DMS79 (cell line): Measurements from ENCODE around the gene MYO9B.
"Not testable (repeated sequence)": the region's sequence is repeated elsewhere in the genome, so short reads cannot be mapped to it uniquely, and the experiment has no call there.

Experiments
- DNase-seq: peaks from one replicate; lab custom pipeline; 2025; lab: John Stamatoyannopoulos, UW

MYO9B gene

DNA sequence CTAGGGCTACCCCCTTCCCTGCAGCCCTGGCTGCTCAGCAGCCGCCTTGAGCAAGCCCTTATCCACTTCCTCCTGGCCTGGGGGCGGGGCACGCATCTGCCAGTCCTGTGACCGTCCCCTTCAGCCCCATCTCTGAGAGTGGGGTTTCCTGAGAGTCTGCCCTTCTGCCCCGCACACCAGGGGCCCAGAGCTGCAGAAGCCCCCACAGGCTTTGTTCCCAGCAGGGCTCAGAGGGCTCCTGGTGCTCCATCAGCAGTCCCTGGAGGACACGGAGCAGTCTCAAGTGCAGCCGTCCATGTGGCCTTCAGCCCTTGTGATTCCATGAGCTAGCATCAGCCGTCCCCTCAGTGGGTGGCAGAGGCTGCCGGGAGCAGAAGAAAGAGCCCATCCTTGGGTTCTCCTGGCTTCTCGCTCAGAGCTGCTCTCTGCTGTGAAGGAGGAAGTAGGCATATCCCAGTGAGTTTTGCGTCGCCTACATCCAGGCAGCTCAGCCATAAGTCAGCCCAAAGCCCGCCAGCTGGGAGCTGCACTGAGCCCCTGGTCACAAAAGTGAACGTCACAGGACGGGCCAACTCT lies 16.3 kb downstream of the MYO9B start:
- DNase-seq, result no peak

DNA sequence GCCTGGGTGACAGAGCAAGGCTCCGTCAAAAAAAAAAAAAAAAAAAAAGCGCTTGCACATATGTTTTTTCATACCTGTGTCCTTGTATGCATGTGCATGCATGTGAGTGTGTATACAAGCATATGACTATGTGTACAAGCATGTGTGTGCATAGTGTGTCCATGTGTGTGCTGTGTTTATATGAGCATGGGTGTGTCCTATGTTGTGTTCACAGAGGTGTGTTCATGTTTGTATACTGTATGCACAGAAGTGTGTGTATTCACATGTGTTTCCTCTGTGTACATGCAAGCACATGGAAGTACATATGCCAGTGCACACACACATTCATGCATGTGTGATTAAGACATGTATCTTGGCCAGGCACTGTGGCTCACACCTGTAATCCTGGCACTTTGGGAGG lies 17.1 kb downstream of the MYO9B start:
- no peak for DNase-seq

DNA sequence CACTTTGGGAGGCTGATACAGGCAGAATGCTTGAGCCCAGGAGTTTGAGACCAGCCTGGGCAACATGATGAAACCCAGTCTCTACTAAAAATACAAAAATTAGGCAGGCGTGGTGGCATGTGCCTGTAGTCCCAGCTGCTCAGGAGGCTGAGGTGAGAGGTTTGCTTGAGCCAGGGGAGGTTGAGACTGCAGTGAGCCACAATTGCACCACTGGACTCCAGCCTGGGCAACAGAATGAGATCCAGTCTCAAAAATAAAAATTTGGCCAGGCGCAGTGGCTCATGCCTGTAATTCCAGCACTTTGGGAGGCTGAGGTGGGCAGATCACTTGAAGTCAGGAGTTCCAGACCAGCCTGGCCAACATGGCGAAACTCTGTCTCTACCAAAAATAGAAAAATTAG lies 19.1 kb downstream of the MYO9B start:
- not testable (repeated sequence) for DNase-seq

DNA sequence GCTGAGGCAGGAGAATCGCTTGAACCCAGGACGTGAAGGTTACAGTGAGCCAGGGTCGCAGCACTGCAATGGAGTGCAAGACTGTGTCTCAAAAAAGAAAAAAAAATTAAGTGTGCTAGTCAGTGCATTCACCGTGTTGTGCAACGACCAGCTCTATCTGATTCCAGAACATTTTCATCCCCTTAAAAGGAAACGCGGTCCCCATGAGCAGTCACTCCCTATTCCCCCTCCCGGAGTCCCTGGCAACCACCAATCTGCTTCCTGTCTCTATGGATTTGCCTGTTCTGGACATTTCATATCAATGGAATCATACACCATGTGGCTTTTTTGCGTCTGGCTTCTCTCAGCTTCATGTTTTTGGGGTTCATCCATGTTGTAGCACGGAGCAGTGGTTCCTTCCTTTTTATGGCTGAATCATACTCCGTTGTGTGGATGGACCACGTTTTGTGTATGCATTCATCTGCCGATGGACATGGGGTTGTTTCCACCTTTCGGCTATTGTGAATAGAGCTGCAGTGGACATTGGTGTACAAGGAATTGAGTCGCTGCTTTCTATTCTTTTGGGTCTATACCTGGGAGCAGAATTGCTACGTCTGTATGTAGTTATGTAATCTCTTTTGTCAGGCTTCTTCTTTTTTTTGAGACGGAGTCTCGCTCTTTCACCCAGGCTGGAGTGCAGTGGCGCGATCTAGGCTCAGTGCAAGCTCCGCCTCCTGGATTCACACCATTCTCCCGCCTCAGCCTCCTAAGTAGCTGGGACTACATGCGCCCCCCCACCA lies 19.8 kb downstream of the MYO9B start:
- no peak for DNase-seq

DNA sequence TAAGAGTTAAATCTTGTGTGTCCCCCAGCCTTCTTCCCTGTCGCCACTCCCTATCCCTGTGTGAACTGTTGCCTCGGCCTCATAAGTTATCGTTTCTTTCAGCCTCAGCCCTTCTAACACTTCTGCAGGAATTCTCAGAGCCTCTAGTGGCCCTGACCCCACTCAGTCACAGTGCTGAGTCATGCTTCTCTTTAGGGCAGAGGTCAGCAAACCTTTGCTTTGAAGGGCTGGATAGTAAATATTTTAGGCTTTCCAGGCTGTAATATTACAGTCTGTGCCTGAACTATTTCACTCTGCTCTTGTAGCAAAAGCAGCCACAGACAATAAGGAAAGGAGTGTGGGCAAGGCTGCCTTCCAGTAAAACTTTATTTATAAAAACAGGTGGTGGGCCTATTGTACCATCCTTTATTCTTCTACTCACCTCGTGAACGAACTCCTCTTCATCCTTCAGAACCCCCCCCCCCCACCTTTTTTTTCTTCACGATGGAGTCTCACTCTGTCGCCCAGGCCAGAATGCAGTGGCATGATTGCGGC lies 22.1 kb downstream of the MYO9B start:
- no peak for DNase-seq

DNA sequence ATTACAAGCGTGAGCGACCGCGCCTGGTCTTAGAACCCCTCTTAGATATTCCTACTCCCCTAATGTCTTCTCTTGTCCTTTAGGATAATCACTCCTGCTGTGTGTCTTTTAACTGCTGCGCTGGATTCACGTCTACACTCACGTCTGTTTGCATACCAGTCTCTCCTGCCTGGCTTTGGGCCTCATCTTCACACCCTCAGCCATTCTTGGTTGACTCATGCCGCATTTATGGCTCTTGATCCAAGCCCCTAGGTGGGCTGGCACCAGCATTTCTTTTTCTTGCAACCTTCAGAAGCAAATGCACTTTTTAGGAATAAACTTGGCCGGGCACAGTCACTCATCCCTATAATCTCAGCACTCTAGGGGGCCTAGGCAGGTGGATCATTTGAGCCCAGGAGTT lies 22.7 kb downstream of the MYO9B start:
- no peak for DNase-seq

DNA sequence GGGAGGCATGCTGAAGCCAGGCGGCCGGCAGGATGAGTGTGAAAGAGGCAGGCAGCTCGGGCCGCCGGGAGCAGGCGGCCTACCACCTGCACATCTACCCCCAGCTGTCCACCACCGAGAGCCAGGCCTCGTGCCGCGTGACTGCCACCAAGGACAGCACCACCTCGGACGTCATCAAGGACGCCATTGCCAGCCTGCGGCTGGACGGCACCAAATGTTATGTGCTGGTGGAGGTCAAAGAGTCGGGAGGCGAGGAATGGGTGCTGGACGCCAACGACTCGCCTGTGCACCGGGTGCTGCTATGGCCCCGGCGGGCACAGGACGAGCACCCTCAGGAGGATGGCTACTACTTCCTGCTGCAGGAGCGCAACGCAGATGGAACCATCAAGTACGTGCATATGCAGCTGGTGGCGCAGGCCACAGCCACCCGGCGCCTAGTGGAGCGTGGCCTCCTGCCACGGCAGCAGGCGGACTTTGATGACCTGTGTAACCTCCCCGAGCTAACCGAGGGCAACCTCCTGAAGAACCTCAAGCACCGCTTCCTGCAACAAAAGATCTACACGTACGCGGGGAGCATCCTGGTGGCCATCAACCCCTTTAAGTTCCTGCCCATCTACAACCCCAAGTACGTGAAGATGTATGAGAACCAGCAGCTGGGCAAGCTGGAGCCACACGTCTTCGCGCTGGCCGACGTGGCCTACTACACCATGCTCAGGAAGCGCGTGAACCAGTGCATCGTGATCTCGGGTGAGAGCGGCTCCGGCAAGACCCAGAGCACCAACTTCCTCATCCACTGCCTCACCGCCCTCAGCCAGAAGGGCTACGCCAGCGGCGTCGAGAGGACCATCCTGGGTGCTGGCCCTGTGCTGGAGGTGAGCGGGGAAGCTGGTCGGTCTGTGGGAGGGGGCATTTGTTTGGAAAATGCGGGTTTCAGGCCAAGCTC lies 26.4 kb downstream of the MYO9B start:
- no peak for DNase-seq

DNA sequence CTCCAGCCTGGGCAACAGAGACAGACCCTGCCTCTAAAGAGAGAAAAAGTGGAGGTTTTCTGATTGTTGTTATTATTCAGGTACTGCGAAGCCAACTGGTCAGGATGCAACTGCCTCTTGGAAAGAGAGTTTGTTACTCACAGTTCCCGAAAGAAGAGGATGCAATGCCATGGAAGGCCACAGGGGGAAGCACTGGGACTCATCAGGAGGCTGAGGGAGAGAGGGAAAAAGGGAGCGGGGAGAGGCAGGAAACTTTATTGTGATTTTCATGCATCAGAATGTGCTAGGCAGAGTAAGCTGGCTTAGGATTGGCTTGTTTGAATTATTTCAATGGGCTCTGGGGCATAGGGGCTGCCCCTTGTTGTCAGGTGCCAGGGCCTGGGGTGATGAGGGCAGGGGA lies 27.6 kb downstream of the MYO9B start:
- DNase-seq, result no peak

DNA sequence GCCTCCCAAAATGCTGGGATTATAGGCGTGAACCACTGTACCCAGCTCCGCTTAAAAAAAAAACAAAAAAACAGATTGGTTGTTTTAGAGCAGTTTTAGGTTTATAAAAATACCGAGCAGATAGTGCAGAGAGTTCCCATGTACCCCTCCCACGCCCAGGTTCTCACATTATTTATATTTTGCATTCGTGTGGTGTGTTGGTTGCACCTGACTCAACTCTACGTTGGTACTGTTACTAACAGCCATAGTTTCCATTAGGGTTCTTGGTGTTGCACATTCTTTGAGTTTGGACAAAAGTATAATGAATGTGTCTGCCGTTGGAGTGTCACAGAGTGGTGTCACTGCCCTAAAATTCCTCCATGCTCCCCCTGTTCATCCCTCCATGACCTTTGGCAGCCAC lies 29.1 kb downstream of the MYO9B start:
- no peak for DNase-seq

DNA sequence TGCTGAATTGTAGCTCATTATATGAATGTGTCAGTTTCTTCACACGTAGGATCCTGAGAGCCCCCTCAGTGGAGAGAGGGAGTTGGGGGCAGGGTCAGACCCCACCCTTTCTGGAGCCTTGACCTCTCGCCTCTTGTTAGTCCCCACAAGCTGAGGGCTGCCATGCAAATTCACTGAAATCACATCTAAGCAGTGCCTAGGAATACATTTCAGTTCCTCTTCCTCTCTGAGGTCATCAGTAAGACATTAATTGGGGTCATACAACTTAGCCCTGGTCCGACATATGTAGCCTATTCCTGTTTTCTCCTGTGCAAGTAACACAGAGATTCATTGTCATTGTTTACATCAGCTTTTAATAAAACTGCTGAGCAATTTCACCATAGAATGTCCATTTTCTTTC lies 30.0 kb downstream of the MYO9B start:
- no peak for DNase-seq

DNA sequence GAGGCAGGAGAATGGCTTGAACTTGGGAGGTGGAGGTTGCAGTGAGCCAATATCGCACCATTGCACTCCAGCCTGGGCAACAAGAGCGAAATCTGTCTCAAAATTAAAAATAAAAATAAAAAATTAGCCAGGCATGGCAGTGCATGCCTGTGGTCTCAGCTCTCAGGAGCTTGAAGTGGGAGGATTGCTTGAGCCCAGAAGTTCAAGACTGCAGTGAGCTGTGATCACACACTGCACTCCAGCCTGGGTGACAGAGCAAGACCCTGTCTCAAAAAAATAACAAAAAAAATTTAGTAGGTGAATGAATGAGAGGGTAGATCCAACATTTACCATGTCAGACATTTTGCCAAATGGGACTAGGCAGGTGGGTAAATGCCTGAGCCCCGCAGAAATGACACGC lies 31.4 kb downstream of the MYO9B start:
- DNase-seq, result not testable (repeated sequence)

DNA sequence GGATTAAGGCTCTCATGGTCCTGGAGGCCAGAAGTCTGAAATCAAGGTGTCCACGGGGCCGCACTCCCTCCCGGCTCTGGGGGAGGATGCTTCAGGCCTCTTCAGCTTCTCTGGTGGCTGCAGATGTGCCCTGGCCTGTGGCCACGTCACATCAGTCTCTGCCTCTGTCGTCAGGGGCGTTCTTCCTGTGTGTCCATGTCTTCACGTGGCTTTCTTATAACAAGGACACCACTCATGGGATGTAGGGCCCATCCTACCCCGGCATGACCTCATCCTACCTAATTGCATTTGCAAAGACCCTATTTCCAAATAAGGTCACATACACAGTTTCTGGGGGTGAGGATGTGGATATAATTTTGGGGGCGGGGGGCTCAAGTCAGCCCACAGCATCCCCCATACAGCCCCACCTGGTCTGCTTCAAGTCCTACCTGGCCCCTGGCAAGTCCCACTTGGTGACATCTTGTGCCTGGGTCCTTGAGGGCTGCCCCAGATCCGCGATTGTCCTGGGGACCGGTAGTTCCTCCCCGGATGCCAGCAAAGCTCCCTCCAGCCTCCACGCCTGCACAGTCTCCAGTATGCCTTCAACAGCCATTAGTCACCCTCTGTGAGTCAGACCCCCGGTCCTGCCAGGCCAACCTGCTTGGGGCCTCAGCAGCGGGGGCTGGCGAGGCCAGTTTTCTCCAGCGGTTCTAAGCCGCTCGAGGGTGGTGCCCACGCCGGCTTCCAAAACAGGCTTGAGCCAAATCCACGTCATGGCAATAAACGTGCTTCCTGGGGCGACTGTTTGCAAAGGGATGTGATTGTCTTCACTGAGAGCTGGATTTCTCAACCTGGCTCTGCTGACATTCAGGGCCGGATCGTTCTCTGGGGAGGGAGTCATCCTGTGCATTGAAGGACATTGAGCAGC lies 32.2 kb downstream of the MYO9B start:
- DNase-seq, result no peak

DNA sequence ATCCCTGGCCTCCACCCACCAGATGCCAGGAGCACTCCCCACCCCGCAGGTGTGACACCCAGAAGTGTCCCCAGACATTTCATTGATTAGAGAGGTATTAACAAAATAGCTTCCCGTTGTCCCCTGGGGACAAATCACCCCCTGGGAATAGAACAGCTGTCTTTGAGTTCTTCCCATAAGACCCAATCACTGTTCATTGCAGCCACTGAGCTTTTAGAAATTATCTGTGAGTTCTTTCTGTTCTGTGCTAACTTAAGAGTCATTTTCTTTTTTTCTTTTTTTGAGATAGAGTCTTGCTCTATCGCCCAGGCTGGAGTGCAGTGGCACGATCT lies 32.8 kb downstream of the MYO9B start:
- DNase-seq, result no peak

DNA sequence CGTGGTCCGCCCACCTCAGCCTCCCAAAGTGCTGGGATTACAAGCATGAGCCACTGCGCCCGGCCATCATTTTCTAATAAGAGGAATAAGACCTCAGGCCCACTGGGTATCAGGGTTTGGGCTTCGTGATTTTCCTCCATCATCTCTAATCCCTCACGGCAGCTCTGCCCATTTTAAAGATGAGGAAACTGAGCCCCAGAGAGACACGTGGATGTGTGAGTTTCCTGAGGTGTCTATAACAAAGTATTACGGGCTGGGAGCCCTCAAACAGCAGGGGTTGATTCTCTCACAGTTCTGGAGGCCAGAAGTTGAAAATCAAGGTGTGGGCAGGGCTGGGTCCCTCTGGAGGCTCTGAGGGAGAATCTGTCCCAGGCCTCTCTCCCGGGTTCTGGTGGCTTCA lies 33.7 kb downstream of the MYO9B start:
- DNase-seq, result no peak

DNA sequence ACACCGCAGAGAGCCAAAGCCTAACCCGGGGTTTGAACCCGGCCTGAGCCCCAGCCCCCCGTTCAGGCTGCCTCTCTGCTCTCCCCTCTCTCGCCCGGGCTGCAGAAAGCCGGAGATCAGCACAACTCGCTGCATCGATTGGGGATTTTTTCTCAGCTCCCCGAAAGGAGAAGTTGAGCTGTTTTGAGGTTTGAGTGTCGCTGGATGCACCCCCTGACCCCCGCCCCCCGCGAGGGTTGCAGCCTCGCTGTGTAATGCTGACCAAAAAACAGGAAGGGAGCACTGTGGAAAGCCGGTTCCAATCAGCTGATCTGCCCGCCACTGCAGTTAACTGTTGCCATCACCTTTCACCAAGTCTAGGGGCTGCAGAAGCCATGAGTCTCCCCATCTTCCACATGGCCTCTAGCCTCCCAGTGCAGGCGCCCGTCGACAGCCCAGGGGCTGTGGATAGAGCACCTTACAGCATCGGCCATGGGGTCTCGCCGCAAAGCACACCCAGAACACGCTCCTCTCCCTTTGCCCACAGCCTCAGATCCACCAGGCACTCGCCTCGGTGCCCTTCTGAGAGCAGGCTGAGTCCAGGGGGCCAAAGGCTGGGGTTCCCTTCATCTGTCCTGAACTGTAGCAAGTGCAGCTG lies 34.5 kb downstream of the MYO9B start:
- no peak for DNase-seq

DNA sequence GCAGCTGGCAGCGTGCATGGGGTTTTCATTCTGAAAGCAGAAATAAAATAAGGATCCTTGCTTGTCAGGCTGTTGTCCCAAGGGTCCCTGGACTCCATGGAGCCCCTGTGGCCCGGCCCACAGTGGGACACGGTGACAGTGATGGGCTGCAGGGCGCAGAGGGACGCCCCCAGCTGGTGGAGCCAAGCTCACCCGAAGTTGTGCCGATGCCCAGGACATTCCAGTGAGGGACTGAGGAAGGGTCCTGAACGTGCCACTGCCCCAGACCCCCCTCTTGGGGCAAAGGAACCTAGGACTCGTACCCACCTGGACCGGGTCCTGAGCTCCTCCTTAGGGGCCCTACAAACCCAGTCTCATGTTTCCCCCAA lies 35.0 kb downstream of the MYO9B start:
- DNase-seq, result no peak

DNA sequence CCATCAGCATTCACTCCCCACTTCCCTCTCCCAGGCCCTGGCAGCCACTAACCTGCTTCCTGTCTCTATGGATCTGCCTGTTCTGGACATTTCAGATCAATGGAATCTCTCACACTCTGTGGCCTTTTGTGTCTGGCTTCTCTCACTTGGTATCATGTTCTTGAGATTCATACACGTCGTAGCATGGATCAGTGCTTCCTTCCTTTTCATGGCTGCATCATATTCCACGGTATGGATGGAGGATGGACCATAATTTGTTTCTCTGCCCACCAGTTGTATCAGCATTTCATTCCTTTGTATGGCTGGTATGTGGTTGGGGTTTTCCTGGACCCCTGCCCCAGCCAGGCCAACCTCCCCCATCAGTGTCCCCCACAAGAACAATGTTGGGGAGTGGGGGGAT lies 36.2 kb downstream of the MYO9B start:
- no peak for DNase-seq

DNA sequence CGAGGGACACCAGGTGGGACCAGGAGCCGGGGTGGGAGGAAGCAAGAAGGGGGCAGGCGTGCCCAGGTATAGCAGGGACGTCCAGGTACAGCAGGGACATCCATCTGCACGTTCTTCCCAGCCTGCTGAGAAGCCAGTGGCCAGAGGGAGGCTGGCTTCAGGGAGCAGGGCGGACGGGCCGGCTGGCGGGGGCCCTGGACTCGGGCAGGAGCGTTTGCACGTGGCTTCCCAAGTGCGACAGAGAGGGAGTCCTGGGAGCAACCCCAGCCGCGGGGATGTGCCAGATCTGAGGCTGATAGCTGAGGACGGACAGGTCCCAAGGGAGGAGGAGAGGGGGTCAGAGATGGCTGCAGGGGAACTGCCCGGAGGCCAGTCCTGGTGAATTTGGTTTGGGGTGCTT lies 36.7 kb downstream of the MYO9B start:
- DNase-seq, result no peak

DNA sequence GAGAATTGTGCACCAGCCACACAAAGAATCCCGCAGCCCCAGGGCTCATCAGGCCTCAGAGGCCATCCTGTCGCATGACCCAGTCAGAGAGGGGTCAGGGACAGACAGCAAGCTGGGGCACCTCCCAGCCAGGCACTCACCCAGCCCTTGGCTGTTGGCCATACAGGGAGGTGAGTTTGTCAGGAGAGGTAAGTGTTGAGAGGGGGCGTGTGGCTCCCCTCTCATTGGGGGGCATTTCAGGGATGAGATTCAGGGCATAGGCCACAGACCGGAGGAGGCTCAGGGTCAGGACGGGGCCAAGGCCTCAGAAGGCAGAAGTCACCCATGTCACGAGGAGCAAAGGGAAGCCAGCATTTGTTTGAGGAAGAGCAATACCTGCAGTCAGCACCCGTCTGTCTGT lies 37.1 kb downstream of the MYO9B start:
- no peak for DNase-seq

DNA sequence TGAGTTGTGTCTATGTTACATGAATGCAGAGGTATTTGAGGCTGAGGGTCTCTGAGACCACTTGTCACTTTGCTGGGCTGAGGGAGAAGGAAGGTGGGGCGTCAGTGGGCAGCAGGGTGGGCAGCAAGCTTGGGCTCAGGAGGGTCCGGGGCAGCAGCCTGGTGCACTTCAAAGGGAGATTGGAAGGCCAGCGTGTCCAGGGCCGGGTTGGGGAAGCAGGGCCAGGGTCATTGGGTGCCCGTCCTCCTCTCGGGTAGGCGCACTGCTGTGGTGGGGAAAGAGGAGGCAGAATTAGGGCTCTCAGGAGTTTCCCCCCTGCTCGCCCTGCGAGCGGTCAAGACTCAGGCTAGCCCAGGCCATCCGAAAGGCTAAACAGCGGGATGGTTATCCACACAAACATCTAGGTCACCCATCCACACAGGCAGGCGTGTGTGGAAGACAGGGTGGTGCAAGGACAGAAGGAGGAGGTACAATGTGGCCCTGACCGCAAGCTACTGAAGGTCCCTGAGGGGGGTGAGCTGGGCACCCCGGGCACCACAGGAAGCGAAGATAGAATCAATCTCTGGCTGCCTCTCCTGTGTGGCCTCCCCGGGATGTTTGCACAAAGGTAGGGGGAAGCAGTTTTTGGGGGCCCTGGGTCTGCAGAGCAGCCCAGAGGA lies 37.7 kb downstream of the MYO9B start:
- DNase-seq, result no peak

DNA sequence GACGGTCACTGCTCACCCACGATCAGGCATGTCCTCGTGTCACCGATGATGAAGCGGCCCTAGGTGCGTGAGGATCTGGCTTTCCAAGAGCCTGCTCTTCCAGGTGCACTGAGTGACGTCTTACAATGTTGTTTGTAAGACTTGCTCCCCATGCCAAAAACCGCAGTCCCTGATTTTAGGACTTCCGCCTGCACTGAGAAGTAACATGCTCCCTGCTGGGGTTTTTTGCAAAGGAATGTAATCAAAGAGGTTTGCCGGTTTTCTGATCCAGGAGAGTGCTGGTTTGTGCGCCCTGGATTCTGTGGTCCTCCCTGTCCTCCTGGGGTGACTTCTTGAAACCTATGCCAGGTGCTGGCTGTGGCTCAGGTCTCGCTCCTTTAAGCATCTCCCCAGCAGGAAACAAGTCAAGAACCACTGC lies 38.8 kb downstream of the MYO9B start:
- DNase-seq, result no peak
